GM12878 (cell line): ENCODE measurements around the gene VPS52. TPM values are rescaled to one million over a fixed set of nuclear protein-coding genes. Genes with fewer than 3 reads are reported as not detected.

Experiments used
- ATF7 ChIP-seq: fragments of 450-650 bp; IDR thresholded peaks from 2 replicates; pipeline ENCODE4 v1.6.1; 2016; ENCODE audit warnings: low read depth, mild to moderate bottlenecking
- BRCA1 ChIP-seq: IDR thresholded peaks from 2 replicates; pipeline ENCODE4 v1.6.1; 2011; ENCODE audit warnings: low read depth, low read length, improper control_type of control experiment
- CBFB ChIP-seq: IDR thresholded peaks from 2 replicates; pipeline ENCODE4 v1.6.1; 2016; ENCODE audit warnings: antibody characterized with exemption, low read depth
- EP300 ChIP-seq, 2 experiments: fragments of 150-350 bp in 1 of 2; IDR thresholded peaks; 2 replicates each; pipeline ENCODE4 v1.6.1; 2011 to 2012; ENCODE audit warnings: low read depth in 2 of 2, low read length in 2 of 2, borderline replicate concordance in 1 of 2, improper control_type of control experiment in 1 of 2, inconsistent platforms in 1 of 2; ENCODE audit not compliant: control insufficient read depth in 1 of 2
- FOXM1 ChIP-seq: IDR thresholded peaks from 2 replicates; pipeline ENCODE4 v1.6.1; 2012; ENCODE audit warnings: low read depth, mild to moderate bottlenecking, inconsistent platforms, low read length, moderate library complexity
- HDAC6 ChIP-seq: fragments of 200-600 bp; sonication (generic); IDR thresholded peaks from one replicate; pipeline ENCODE4 v1.8.0; 2017; ENCODE audit warnings: antibody characterized with exemption; ENCODE audit not compliant: unreplicated experiment
- IRF3 ChIP-seq: fragments of 450-650 bp; IDR thresholded peaks from 2 replicates; pipeline ENCODE4 v1.6.1; 2014; ENCODE audit warnings: mild to moderate bottlenecking
- IRF5 ChIP-seq: fragments of 450-650 bp; IDR thresholded peaks from 2 replicates; pipeline ENCODE4 v1.6.1; 2017; ENCODE audit warnings: borderline replicate concordance
- MXI1 ChIP-seq: fragments of 150-350 bp; IDR thresholded peaks from 2 replicates; pipeline ENCODE4 v1.6.1; 2011; ENCODE audit warnings: low read depth, mild to moderate bottlenecking, inconsistent platforms, low read length, improper control_type of control experiment
- NBN ChIP-seq: fragments of 450-650 bp; IDR thresholded peaks from 2 replicates; pipeline ENCODE4 v1.6.1; 2016
- NFXL1 ChIP-seq: fragments of 450-650 bp; IDR thresholded peaks from 2 replicates; pipeline ENCODE4 v1.6.1; 2017; ENCODE audit warnings: antibody characterized with exemption, mild to moderate bottlenecking, borderline replicate concordance
- NFYA ChIP-seq: IDR thresholded peaks from 2 replicates; pipeline ENCODE4 v1.6.1; 2011; ENCODE audit warnings: low read depth, mild to moderate bottlenecking, low read length, improper control_type of control experiment, borderline replicate concordance
- NR2C1 ChIP-seq: fragments of 450-650 bp; IDR thresholded peaks from 2 replicates; pipeline ENCODE4 v1.6.1; 2017; ENCODE audit warnings: antibody characterized with exemption, mild to moderate bottlenecking, moderate library complexity
- NR2F1 ChIP-seq: fragments of 450-650 bp; conservative IDR thresholded peaks from 2 replicates; pipeline ENCODE4 v1.6.1; 2017; ENCODE audit warnings: mild to moderate bottlenecking
- PAX8 ChIP-seq: fragments of 450-650 bp; IDR thresholded peaks from 2 replicates; pipeline ENCODE4 v1.6.1; 2017; ENCODE audit warnings: mild to moderate bottlenecking, moderate library complexity
- POLR2A ChIP-seq: IDR thresholded peaks from 2 replicates; pipeline ENCODE4 v1.6.1; 2011; ENCODE audit warnings: low read depth, mild to moderate bottlenecking, low read length
- POU2F2 ChIP-seq: IDR thresholded peaks from 3 replicates; pipeline ENCODE4 v1.6.1; 2011; ENCODE audit warnings: low read depth, mild to moderate bottlenecking, low read length, borderline replicate concordance
- RAD51 ChIP-seq: fragments of 450-650 bp; IDR thresholded peaks from 2 replicates; pipeline ENCODE4 v1.6.1; 2016; ENCODE audit warnings: moderate library complexity, mild to moderate bottlenecking, inconsistent platforms
- RFX5 ChIP-seq: IDR thresholded peaks from 2 replicates; pipeline ENCODE4 v1.6.1; 2011; ENCODE audit warnings: low read depth, low read length, improper control_type of control experiment
- SIX5 ChIP-seq: IDR thresholded peaks from 2 replicates; pipeline ENCODE4 v1.6.1; 2011; ENCODE audit warnings: mild to moderate bottlenecking, low read depth, low read length, moderate library complexity; ENCODE audit not compliant: severe bottlenecking
- SMARCA5 ChIP-seq: fragments of 450-650 bp; IDR thresholded peaks from 2 replicates; pipeline ENCODE4 v1.6.1; 2017; ENCODE audit warnings: mild to moderate bottlenecking
- SPI1 ChIP-seq: IDR thresholded peaks from 2 replicates; pipeline ENCODE4 v1.6.1; 2011; ENCODE audit warnings: low read depth, mild to moderate bottlenecking, low read length, moderate library complexity, borderline replicate concordance; ENCODE audit not compliant: insufficient read depth
- SRF ChIP-seq, 2 experiments: IDR thresholded peaks; 2 replicates each; pipeline ENCODE4 v1.6.1; 2011; ENCODE audit warnings: low read depth in 2 of 2, low read length in 2 of 2, mild to moderate bottlenecking in 1 of 2, moderate library complexity in 1 of 2
- STAT3 ChIP-seq: IDR thresholded peaks from 2 replicates; pipeline ENCODE4 v1.6.1; 2011; ENCODE audit warnings: low read depth, low read length, improper control_type of control experiment
- YY1 ChIP-seq: IDR thresholded peaks from 2 replicates; pipeline ENCODE4 v1.6.1; 2011; ENCODE audit warnings: low read depth, mild to moderate bottlenecking, low read length
- ZBED1 ChIP-seq: IDR thresholded peaks from 2 replicates; pipeline ENCODE4 v1.6.1; 2016; ENCODE audit warnings: borderline replicate concordance
- ZNF207 ChIP-seq: fragments of 450-650 bp; IDR thresholded peaks from 2 replicates; pipeline ENCODE4 v1.6.1; 2014; ENCODE audit warnings: antibody characterized with exemption, mild to moderate bottlenecking, borderline replicate concordance
- ZNF217 ChIP-seq: fragments of 450-650 bp; IDR thresholded peaks from 2 replicates; pipeline ENCODE4 v1.6.1; 2017; ENCODE audit warnings: antibody characterized with exemption, mild to moderate bottlenecking
- polyA plus RNA-seq, 11 experiments: library from polyadenylated mRNA; depleted of rRNA in 4 of 11; unstranded in 6 of 11; stranded (reverse) in 5 of 11; fragments of >200 nt; fragmentation: Nextera tagmentation in 4 of 11; fragmentation: Illumina TruSeq in 1 of 11; extraction: Ambion mirVana in 4 of 11; extraction: Trizol in 1 of 11; gene quantifications; 1 replicate in 1 of 11; 2 replicates in 10 of 11; pipeline versions ENCODE4 v1.2.1 to v1.2.3, GENCODE V29; 2011 to 2016; ENCODE audit warnings: inconsistent platforms in 2 of 11, missing spikeins in 2 of 11, low read depth in 1 of 11
- total RNA-seq, 4 experiments: library from RNA; depleted of rRNA in 3 of 4; stranded (reverse); fragments of >200 nt in 3 of 4; fragmentation: Illumina TruSeq in 1 of 4; extraction: Trizol in 1 of 4; gene quantifications; 2 replicates each; pipeline versions ENCODE4 v1.2.1 to v1.2.3, GENCODE V29; 2013 to 2021
- TF ChIP-seq, protein P1 (sequence below): fragments of 450-650 bp; IDR thresholded peaks from 2 replicates; pipeline ENCODE4 v1.6.1; 2016; ENCODE audit warnings: mild to moderate bottlenecking

The VPS52 gene
- total and polyA plus RNA-seq, 10 of the 15 experiments (the other 5 are each of a cell fraction or from before 2014, with no cell fraction given): 11.3 to 52.7 (median 36.7) TPM

DNA sequence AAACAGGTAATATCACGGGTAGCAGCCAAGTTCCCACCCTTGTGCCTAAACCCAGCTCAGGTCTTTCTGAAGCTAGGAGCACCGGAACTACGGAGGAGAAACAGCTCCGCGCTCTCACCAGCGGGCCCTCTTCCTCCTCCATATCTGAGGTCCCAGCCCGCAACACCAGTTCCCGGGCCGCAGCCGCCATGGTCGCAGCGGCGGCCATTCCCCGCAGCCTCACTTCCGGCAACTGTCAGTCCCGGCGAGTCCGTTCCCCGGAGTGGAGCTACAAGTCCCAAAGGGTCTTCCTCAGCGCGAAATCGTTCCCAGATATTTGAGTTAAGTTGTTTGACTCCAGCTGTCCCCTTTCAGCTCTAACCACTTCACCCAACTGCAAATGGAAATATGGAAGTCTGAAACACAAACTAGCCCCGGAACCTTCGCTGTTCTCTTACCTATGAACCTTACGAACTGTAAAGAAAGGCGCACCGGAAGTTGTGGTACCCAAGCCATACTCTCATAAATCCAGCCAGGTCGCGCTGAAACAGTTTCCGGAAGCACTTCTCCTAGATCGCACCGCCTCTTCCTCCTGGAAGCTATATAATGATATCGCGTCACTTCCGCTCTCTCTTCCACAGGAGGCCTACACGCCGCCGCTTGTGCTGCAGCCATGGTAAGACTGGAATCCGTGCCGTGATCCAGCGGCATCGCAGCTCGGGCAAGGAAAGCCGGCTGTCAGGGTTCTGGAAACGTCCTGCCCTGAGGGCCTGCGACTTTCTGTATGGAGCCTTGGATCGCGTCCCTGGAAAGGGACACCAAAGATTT is at the start of gene VPS52, which contains the start of gene RPS18 (continued):
- TF ChIP-seq IRF3: peak; percentile 13; the same call in 1 of the 2 replicates
- 0 out of 2 replicates have a peak, but pooled peaks have one; percentile 20 for TF ChIP-seq RFX5
- TF ChIP-seq NR2F1: peak; percentile 62; the same call in 1 of the 2 replicates
- peak; percentile 93 for TF ChIP-seq CBFB
- TF ChIP-seq SIX5: peak; percentile 57
- TF ChIP-seq NFYA: no peak
- peak in 1 of 2 experiments; percentile 58; a peak in 1 of 4 replicates for TF ChIP-seq SRF (IDR thresholded peaks at IDR 0.05; ENCODE audit: low read depth in 2 of 2, low read length in 2 of 2)
- TF ChIP-seq IRF5: 0 out of 2 replicates have a peak, but pooled peaks have one; percentile 24
- TF ChIP-seq ZNF217: 0 out of 2 replicates have a peak, but pooled peaks have one; percentile 51
- TF ChIP-seq RAD51: peak; percentile 47; the same call in 1 of the 2 replicates
- TF ChIP-seq ATF7: peak; percentile 88
- TF ChIP-seq EP300 (IDR thresholded peaks at IDR 0.05; ENCODE audit: borderline replicate concordance in 1 of 2, control insufficient read depth in 1 of 2, low read depth in 2 of 2, low read length in 2 of 2): peak in 1 of 2 experiments; percentile 52; a peak in 2 of 4 replicates
- TF ChIP-seq POLR2A: peak; percentile 100
- TF ChIP-seq YY1: peak; percentile 98
- TF ChIP-seq HDAC6: peak; percentile 71
- TF ChIP-seq STAT3: 0 out of 2 replicates have a peak, but pooled peaks have one; percentile 20
- TF ChIP-seq ZNF207: no peak
- TF ChIP-seq, protein P1, sequence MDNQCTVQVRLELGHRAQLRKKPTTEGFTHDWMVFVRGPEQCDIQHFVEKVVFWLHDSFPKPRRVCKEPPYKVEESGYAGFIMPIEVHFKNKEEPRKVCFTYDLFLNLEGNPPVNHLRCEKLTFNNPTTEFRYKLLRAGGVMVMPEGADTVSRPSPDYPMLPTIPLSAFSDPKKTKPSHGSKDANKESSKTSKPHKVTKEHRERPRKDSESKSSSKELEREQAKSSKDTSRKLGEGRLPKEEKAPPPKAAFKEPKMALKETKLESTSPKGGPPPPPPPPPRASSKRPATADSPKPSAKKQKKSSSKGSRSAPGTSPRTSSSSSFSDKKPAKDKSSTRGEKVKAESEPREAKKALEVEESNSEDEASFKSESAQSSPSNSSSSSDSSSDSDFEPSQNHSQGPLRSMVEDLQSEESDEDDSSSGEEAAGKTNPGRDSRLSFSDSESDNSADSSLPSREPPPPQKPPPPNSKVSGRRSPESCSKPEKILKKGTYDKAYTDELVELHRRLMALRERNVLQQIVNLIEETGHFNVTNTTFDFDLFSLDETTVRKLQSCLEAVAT: peak; percentile 85
- TF ChIP-seq MXI1: peak; percentile 99
- TF ChIP-seq NFXL1: no peak
- TF ChIP-seq NR2C1: peak; percentile 95
- no peak for TF ChIP-seq BRCA1
- peak; percentile 66 for TF ChIP-seq SPI1
- TF ChIP-seq SMARCA5: peak; percentile 57
- TF ChIP-seq NBN: peak; percentile 97; the same call in 1 of the 2 replicates
- peak; percentile 93 for TF ChIP-seq ZBED1
- TF ChIP-seq FOXM1: no peak
- peak; percentile 97 for TF ChIP-seq POU2F2
- TF ChIP-seq PAX8: peak; percentile 90
